Natural killer cell treated with Interleukin-12 subunit alpha and Interleukin-12 subunit beta and Interleukin-15 and Interleukin-18, amount 100 ng/mL, for 72 hours (primary cell): ENCODE data around the gene EDN2. TPM values are rescaled to one million over a fixed set of nuclear protein-coding genes. Genes with fewer than 3 reads are reported as not detected.

Experiments
- ATAC-seq, 2 donors: fragments of 150-1000 bp; cut with Tn5 transposase in 1 of 2; sonication (Bioruptor Pico), chemical (Tn5 transposase) in 1 of 2; 2 replicates each; pipeline ENCODE4 v1.10.0; 2021
- DNase-seq: peaks from one replicate; pipeline ENCODE4 v3.0.0; 2022; ENCODE audit warnings: low spot score
- H3K27ac Mint-ChIP-seq, 2 donors: 1 replicate in 1 of 2; 2 replicates in 1 of 2; pipeline ENCODE4 v1.8.0; 2022; ENCODE audit warnings: mixed read lengths in 2 of 2, mild to moderate bottlenecking in 1 of 2, moderate library complexity in 1 of 2
- H3K27me3 Mint-ChIP-seq, 2 donors: 1 replicate in 1 of 2; 2 replicates in 1 of 2; pipeline ENCODE4 v1.8.0; 2022; ENCODE audit warnings: mixed read lengths in 2 of 2
- H3K36me3 Mint-ChIP-seq: one replicate; pipeline ENCODE4 v1.8.0; 2022; ENCODE audit warnings: mixed read lengths
- H3K4me1 Mint-ChIP-seq, 2 donors: 1 replicate in 1 of 2; 2 replicates in 1 of 2; pipeline ENCODE4 v1.8.0; 2022; ENCODE audit warnings: low read depth in 2 of 2, mixed read lengths in 2 of 2, mild to moderate bottlenecking in 1 of 2
- H3K4me3 Mint-ChIP-seq: one replicate; pipeline ENCODE4 v1.8.0; 2022; ENCODE audit warnings: mixed read lengths
- H3K9me3 Mint-ChIP-seq: 2 replicates; pipeline ENCODE4 v1.8.0; 2022; ENCODE audit warnings: mixed read lengths
- total RNA-seq, 2 donors: library from RNA; stranded (reverse); gene quantifications; one replicate each; pipeline ENCODE4 v1.2.3, GENCODE V29; 2022

Gene EDN2
- total RNA-seq, 2 donors from 2014 or later, result not detected

DNA sequence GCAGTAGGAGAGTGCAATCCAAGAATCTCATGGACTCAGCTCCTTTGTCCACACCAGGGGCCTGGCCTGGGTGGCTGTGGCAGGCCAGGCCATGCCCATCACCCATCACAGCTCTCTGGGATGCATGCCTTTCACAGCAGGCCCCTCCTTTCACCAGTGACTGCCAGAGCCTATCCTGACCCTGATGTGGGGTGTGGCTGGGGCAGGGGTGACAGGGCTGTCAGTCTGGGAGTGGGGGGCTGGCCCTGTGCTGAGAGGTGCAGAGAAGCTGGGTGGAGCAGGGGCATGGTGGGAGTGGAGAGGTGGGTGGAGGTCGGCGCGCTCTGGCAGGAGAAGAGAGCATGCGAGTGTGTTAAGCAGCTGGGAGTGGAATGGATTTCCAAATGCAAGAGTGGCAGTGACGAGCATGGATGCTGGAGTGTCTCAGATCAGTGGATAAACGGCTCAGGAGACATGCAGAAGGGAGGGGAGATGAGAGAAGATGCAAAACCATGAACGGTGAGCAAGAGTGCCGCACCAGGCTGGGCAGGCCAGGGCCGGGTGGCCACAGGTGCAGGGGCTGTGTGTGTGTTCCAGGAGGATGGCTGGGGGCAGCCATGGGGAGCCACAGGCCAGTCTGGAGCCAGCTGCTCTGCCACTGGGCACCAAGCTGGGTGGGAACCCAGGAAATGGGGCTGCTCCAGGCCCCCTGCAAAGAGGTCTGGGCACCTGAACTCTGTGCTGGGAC lies 39.6 kb upstream of the EDN2 start:
- H3K36me3 Mint-ChIP-seq, result no peaks in the 10 kb centered on the region
- H3K27ac Mint-ChIP-seq, result no peak overlapping the region
- H3K27me3 Mint-ChIP-seq, result no peaks in the 10 kb centered on the region
- DNase-seq (no peak), ATAC-seq (no peak)
- peaks cover 12% of the 10 kb centered on the region for H3K9me3 Mint-ChIP-seq
- H3K4me1 Mint-ChIP-seq, result peaks cover 0 to 19% of the 10 kb centered on the region in 2 donors
- no peak overlapping the region for H3K4me3 Mint-ChIP-seq

DNA sequence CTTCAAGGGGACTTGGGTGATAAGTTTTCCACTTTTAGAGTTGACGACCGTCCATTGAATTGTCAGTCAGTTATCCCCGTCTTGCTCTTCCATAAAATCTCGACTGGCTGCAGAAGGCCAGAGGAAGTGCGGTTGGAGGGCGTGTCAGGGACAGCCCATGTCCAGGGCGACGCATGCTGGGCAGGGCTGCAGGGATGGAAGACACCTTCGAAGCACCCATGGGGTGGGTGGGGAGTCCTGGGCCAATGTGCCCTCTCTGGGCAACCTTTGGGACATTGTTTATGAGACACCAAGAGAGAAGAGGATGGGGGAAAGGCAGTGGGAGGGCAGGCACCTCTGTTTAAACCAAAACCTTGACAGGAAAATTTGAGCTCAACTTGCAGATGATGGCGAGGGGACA lies 38.6 kb upstream of the EDN2 start:
- ATAC-seq (no peak), DNase-seq (no peak)
- H3K9me3 Mint-ChIP-seq, result peaks cover 12% of the 10 kb centered on the region
- H3K27ac Mint-ChIP-seq, result no peak overlapping the region
- H3K4me3 Mint-ChIP-seq, result no peak overlapping the region
- H3K36me3 Mint-ChIP-seq, result no peaks in the 10 kb centered on the region
- H3K27me3 Mint-ChIP-seq, result no peaks in the 10 kb centered on the region
- H3K4me1 Mint-ChIP-seq, result peaks cover 0 to 14% of the 10 kb centered on the region in 2 donors

DNA sequence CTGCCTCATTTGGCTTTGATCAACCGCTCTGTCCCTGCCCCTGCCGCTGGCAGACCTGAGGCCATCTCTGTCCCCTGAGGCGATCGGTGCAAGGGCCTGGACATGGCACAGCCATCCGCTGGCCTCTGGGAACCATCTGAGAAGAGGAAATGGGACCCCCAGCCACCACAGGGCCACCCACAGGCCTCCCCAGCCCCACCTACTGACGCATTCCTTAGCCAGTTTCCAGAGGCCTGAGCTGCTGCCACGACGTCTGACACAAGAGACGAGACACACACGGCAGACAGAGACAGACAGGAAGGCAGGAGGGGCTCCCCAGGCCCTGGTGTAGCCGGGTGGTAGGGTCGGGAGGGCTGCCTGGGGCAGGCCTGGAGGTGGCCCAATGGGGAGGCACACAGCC lies 37.3 kb upstream of the EDN2 start:
- ATAC-seq, result no peak
- no peaks in the 10 kb centered on the region for H3K36me3 Mint-ChIP-seq

DNA sequence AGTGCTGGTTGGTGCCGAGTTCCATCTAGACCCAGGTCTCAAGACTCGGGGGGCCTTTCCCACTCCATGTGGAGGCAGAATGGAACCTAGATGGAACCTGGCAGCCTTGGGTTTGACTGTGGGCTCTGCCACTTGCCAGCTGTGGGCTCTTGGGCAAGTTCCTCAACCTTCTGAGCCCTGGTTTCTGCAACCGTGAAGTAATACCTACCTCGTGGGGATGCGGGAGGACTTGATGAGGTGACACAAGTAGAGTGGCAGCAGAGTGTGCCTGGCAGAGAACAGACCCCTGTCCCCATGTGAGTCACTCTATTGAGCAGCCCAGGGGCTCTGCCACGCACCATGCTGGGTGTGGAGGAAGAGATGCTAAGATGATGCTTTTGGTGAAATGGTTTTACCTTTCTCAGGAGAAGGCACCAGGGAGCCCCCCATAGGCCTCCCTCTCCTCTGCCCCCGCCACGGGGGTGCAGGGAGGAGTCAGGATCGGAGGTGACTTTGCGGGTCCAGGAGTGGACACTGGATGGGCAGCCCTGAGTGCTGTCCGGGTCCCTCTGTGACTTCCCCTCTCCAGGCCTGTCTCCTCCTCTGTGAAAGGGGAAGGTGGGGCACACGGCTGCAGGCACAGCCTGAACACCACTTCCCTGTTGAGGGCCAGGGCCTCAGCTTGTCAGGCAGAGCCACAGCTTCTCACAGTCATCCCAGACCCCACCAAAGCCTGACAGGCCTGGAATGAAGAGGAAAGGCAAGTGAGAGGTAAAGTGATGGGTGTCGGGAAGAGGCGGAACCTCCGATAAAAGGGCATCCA lies 36.7 kb upstream of the EDN2 start:
- peaks cover 0 to 6% of the 10 kb centered on the region in 2 donors for H3K4me1 Mint-ChIP-seq
- H3K4me3 Mint-ChIP-seq, result no peak overlapping the region
- H3K36me3 Mint-ChIP-seq, result no peaks in the 10 kb centered on the region
- no peak overlapping the region for H3K27ac Mint-ChIP-seq
- DNase-seq (no peak), ATAC-seq (no peak)
- H3K9me3 Mint-ChIP-seq, result no peaks in the 10 kb centered on the region
- no peaks in the 10 kb centered on the region for H3K27me3 Mint-ChIP-seq

More for the DNA sequence above, 37.3 kb upstream of the EDN2 start:
- no peak for DNase-seq
- Mint-ChIP-seq H3K4me3 (no peak overlapping the region), H3K9me3 (peaks cover 2% of the 10 kb centered on the region), H3K27me3 (no peaks in the 10 kb centered on the region), H3K27ac (no peak overlapping the region), H3K4me1 (peaks cover 3 to 4% of the 10 kb centered on the region in 2 donors)

DNA sequence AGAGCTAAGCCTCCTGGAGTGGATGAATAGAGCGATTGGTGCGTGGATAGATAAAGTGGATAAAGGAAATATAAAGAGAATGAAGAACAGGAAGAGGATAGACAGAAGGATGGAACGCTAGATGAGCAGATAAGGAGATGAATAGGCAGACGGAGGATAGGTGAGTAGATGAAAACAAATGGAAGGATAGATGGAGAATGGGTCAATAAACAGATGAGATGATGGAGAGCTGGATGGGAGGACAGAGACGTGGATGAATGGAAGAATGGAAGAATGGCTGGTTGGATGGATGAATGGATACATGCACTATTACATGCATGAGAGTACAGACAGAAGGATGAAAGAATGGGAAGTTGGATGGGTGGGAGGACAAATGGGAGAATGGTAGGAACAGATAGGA lies 35.2 kb upstream of the EDN2 start:
- DNase-seq (no peak), ATAC-seq (no peak)
- Mint-ChIP-seq H3K9me3 (no peaks in the 10 kb centered on the region), H3K27ac (no peak overlapping the region), H3K27me3 (no peaks in the 10 kb centered on the region), H3K4me3 (no peak overlapping the region), H3K36me3 (no peaks in the 10 kb centered on the region), H3K4me1 (peaks cover 3 to 6% of the 10 kb centered on the region in 2 donors)

DNA sequence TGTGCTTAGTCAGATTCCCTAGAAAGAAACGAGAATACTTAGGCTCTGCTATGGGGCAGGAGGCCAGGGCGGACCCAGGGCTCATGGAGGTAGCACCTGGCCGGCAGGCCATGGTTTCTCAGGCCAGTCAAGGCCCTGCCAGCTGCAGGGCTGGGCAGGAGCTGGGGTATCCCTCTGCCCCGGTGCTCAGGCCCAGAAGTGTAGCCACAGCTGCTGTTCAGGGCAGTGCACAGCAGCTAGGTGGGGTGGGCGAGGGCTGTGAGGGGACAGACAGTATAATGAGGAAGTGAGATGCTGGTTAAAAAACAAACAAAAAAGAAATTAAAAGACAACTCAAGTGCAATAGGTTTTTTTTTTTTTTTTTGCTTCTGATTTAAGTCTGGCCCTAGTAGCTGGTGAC lies 34.0 kb upstream of the EDN2 start:
- no peak overlapping the region for H3K27ac Mint-ChIP-seq
- no peaks in the 10 kb centered on the region for H3K36me3 Mint-ChIP-seq
- H3K9me3 Mint-ChIP-seq, result no peaks in the 10 kb centered on the region
- ATAC-seq (no peak), DNase-seq (no peak)
- no peak overlapping the region for H3K4me3 Mint-ChIP-seq
- H3K27me3 Mint-ChIP-seq, result no peaks in the 10 kb centered on the region
- peaks cover 3 to 6% of the 10 kb centered on the region in 2 donors for H3K4me1 Mint-ChIP-seq

DNA sequence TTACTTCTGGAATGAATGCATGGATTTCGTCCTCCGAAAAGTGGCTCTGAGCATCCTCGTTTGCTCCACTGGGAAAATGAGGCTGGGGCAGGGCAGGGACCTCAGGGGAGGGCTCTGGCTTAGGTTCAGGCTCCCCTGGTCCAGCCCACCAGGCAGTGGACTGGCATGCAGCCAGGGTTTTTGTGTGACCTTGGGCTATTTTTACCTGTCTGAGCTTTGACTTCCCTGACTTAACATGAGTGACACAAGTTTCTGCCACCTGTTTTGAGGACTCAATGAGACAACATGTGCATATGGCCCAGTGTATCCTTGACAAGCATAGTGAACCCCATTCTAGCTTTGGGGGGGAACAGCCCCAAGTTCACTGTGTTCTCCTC lies 32.6 kb upstream of the EDN2 start:
- H3K36me3 Mint-ChIP-seq, result no peaks in the 10 kb centered on the region
- H3K9me3 Mint-ChIP-seq, result no peaks in the 10 kb centered on the region
- H3K27ac Mint-ChIP-seq, result no peak overlapping the region
- no peaks in the 10 kb centered on the region for H3K27me3 Mint-ChIP-seq
- ATAC-seq (no peak), DNase-seq (no peak)
- H3K4me1 Mint-ChIP-seq, result peaks cover 3 to 6% of the 10 kb centered on the region in 2 donors
- peak overlapping the region; percentile 58 for H3K4me3 Mint-ChIP-seq

DNA sequence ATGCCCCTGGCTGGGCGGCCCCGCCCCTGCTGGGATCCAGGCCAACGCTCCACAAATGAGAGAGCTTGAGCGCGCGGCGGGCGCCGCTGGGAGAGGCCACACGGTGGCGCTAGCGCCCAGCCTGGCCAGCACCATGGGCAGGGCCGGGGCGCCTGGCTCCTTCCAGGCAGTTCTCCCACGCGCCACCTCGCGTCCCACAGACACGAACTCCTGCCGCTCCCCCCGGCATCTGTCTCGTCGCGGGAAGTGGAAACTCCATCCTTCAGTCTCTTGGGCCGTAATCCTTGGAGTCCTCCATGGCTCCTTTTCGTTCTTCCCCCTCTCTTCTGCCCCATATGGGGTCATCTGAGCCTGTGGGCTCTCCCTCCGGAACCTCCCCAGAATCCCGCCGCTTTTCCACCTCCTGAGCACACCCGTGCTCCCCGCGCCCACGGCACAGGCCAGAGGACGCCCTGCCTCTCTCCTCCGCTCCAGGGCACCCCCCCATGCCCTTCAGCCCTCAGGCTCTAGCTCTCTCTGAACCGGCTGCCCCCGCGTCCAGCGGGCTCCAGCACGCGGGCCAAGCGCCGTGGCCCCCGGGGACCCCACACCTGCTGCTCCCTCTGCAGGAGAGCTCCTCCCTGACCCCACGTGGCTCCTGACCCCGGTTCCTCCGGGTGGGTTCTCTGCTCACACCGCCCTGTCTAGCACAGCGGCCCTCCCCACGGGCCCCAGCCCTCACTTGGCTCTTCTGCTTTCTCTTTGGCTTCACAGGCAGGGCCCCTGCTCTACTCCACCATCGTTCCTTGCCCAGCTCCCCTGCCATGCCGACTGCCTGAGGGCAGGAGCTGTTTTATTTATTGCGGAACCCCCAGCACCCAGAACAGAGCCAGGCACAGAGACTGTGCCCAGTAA lies 31.9 kb upstream of the EDN2 start:
- Mint-ChIP-seq H3K27ac (no peak overlapping the region), H3K9me3 (no peaks in the 10 kb centered on the region), H3K4me1 (peaks cover 3 to 6% of the 10 kb centered on the region in 2 donors), H3K27me3 (no peaks in the 10 kb centered on the region), H3K4me3 (peak overlapping the region; percentile 58), H3K36me3 (no peaks in the 10 kb centered on the region)
- ATAC-seq (peak; percentile 82 to 89), DNase-seq (peak; percentile 83)

DNA sequence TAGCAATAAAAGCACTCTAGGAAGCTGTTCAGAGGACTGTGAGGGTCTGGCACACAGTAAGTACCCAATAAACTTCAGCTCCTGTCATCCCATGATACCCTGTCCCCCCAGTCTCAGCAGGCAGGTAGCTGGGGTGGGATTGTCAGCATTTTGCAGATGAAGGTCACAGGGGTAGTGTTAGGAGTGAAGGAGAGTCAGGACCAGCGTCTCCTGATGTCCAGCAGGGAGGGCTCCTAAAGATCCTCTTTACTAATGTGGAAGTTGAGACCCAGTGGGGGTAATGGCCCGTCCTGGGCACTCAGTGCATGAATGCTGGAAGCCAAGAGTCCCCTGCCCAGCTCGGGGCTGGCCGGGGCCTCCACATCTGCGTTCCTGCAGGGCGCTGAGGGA lies 31.3 kb upstream of the EDN2 start:
- H3K36me3 Mint-ChIP-seq, result no peaks in the 10 kb centered on the region
- H3K27ac Mint-ChIP-seq, result no peak overlapping the region
- no peak for ATAC-seq
- DNase-seq, result no peak
- H3K9me3 Mint-ChIP-seq, result no peaks in the 10 kb centered on the region
- no peaks in the 10 kb centered on the region for H3K27me3 Mint-ChIP-seq
- H3K4me1 Mint-ChIP-seq, result peaks cover 3 to 6% of the 10 kb centered on the region in 2 donors
- no peak overlapping the region for H3K4me3 Mint-ChIP-seq

DNA sequence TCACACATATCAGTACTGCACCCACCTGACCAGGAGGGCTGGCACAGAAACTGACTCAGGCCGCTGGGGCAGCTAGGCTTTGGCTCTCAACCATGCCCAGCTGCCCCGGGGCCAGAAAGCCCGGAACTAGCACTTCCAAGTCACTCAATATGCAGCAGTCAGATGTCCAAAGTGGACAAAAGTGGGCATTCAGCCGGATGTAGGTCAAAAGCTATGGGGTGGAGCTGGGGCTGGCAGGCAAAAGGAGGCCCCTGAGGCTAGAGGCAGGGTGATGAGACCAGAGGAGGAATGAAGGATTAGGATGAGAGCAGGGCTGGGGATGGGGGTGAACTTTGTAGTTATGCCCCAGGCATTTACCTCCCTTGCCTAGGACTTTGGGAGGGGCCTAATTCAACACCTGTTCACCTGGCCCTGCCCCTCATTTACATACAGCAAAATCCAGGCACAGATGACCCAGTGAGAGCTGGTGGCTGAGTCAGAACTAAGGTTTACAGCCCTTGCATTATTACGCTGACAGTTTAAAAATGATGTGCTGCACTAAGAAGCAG lies 30.7 kb upstream of the EDN2 start:
- Mint-ChIP-seq H3K4me3 (no peak overlapping the region), H3K4me1 (peaks cover 3 to 6% of the 10 kb centered on the region in 2 donors), H3K27me3 (no peaks in the 10 kb centered on the region), H3K9me3 (no peaks in the 10 kb centered on the region), H3K36me3 (no peaks in the 10 kb centered on the region), H3K27ac (no peak overlapping the region)
- no peak for DNase-seq
- no peak for ATAC-seq

DNA sequence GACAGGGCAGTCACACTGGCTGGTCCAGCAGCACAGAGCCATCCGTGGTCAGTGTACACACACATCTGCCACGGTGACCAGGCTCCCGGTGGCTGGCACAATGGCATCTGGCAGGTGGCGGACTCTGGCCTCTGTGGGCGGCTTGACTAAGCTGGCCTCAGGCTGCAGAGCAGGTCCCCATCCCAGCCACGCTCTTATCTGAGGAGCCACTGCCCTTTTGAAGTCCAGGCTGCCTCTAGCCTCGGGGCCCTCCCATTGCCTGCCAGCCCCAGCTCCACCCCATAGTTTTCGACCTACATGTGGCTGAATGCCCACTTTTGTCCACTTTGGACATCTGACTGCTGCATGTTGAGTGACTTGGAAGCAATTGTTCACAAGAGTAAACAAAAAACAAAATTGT lies 29.9 kb upstream of the EDN2 start:
- DNase-seq (no peak), ATAC-seq (no peak)
- Mint-ChIP-seq H3K36me3 (no peaks in the 10 kb centered on the region), H3K27ac (no peak overlapping the region), H3K9me3 (no peaks in the 10 kb centered on the region), H3K4me3 (no peak overlapping the region), H3K27me3 (no peaks in the 10 kb centered on the region), H3K4me1 (peaks cover 3 to 6% of the 10 kb centered on the region in 2 donors)

DNA sequence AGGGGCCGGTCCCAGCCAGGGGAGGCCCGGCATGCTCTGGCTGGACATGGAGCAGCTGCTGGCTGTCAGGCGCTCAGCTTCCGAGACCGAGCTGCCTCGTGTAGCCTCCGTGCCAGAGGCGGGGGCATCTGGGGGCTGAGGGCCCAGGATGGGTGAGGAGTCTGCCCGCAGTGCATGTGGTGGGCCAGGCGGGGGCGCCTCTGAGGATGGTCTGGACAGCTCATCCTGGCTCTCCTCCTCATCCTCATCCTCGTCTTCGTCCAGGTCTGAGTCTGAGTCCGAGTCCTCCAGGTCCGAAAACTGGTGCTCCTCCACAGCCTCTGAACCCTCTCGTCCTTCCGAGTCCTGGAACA lies 28.9 kb upstream of the EDN2 start:
- no peak overlapping the region for H3K4me3 Mint-ChIP-seq
- H3K4me1 Mint-ChIP-seq, result peaks cover 3 to 6% of the 10 kb centered on the region in 2 donors
- no peaks in the 10 kb centered on the region for H3K9me3 Mint-ChIP-seq
- H3K27ac Mint-ChIP-seq, result no peak overlapping the region
- no peaks in the 10 kb centered on the region for H3K36me3 Mint-ChIP-seq
- no peak for ATAC-seq
- no peak for DNase-seq
- H3K27me3 Mint-ChIP-seq, result no peaks in the 10 kb centered on the region

DNA sequence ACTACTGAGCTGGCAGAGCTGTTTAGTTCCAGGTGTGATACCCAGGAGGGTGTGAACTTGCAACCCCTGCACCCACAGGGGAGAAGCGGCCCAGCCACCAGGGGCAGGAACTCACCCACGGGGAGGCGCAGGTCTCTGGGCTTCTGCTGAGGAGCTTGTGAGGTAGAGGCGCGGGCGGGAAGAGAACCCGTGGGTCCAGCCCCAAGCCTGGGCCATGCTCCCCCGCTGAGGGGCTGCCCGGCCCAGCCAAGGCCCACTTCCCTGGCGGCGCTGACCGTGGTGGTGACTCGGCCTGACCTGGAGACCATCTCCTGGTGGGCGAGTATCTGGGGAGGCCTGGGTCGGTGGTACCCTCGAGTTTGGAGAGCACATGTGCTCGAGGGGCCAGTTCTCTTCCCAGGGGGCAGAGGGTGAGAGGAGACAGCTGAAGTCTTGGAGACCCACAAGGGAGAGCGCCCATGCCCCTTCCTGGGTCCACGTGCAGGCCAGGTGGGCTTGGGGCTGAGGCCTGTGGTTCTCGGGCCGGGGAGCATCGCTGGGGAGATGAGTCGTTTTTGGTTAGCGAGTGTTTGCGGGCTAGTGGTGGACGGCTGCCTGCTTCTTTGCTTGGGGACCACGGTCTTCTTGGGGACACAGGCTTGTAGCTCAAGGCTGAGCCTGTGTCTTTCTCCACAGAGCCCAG lies 28.4 kb upstream of the EDN2 start:
- H3K27ac Mint-ChIP-seq, result no peak overlapping the region
- H3K9me3 Mint-ChIP-seq, result no peaks in the 10 kb centered on the region
- H3K36me3 Mint-ChIP-seq, result no peaks in the 10 kb centered on the region
- H3K4me3 Mint-ChIP-seq, result no peak overlapping the region
- DNase-seq, result no peak
- H3K27me3 Mint-ChIP-seq, result no peaks in the 10 kb centered on the region
- ATAC-seq, result no peak
- H3K4me1 Mint-ChIP-seq, result peaks cover 3 to 6% of the 10 kb centered on the region in 2 donors
